ENCODE results near the gene CABP1. TPM values are rescaled to one million over a fixed set of nuclear protein-coding genes. Genes with fewer than 3 reads are reported as not detected.

Gene CABP1
- total and polyA plus RNA-seq, 2 of the 13 experiments (the other 11 are each of a cell fraction or from before 2014, with no cell fraction given): not detected

DNA sequence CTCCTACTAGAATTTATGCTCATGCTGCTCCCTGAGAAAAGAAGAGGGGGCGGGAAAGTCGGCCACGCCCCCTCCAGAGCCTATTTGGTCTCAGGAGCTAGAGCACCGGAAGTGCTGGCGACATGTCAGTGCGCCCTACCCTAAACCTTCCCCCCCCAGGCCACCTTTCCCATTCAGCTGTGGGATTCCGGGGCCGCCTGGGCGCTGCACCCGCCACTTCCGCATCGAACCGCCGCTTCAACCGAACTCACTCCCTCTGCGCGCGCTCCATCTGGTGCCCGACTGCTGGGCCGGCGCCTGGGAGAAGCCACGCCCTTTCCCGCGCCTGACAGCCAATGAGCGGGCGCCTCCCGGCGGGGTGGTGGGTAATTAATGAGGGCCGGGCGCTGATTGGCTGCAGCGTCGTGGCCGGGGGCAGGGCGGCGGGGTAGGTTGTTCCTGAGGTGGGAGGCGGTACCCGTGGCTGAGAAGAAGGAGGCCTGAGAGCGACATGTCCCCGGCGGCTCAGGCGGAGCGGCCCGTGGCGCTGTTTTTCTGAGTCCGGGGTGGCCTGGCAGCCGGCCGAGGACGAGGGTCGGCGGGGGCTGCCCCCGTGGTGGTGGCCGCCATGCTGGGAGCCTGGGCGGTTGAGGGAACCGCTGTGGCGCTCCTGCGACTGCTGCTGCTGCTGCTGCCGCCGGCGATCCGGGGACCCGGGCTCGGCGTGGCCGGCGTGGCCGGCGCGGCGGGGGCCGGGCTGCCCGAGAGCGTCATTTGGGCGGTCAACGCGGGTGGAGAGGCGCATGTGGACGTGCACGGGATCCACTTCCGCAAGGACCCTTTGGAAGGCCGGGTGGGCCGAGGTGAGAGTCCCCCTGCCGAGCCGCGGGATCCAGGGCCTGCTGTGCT lies 46.5 kb downstream of the CABP1 start, which contains the start of gene MLEC (continued):
- TF ChIP-seq, protein P1, sequence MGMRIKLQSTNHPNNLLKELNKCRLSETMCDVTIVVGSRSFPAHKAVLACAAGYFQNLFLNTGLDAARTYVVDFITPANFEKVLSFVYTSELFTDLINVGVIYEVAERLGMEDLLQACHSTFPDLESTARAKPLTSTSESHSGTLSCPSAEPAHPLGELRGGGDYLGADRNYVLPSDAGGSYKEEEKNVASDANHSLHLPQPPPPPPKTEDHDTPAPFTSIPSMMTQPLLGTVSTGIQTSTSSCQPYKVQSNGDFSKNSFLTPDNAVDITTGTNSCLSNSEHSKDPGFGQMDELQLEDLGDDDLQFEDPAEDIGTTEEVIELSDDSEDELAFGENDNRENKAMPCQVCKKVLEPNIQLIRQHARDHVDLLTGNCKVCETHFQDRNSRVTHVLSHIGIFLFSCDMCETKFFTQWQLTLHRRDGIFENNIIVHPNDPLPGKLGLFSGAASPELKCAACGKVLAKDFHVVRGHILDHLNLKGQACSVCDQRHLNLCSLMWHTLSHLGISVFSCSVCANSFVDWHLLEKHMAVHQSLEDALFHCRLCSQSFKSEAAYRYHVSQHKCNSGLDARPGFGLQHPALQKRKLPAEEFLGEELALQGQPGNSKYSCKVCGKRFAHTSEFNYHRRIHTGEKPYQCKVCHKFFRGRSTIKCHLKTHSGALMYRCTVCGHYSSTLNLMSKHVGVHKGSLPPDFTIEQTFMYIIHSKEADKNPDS (CRISPR knock-in tag; IDR thresholded peaks at IDR 0.05): no peak
- TF ChIP-seq EHMT2 (IDR thresholded peaks at IDR 0.05; ENCODE audit: borderline replicate concordance, low read depth, low read length): peak; percentile 36; the same call in 1 of the 2 replicates
- no peak; a peak in 1 of 4 replicates for TF ChIP-seq EP300 (IDR thresholded peaks at IDR 0.05; ENCODE audit: low read depth in 2 of 2, low read length in 2 of 2)
- TF ChIP-seq EP300 (CRISPR knock-in tag; IDR thresholded peaks at IDR 0.05; ENCODE audit: borderline replicate concordance): peak; percentile 63
- TF ChIP-seq AGO2 (optimal IDR thresholded peaks at IDR 0.05; ENCODE audit: low read depth, low read length): peak; percentile 50
- TF ChIP-seq ZNF232 (CRISPR knock-in tag; IDR thresholded peaks at IDR 0.05; ENCODE audit: borderline replicate concordance): peak; percentile 35; the same call in 1 of the 2 replicates
- TF ChIP-seq, protein P2, sequence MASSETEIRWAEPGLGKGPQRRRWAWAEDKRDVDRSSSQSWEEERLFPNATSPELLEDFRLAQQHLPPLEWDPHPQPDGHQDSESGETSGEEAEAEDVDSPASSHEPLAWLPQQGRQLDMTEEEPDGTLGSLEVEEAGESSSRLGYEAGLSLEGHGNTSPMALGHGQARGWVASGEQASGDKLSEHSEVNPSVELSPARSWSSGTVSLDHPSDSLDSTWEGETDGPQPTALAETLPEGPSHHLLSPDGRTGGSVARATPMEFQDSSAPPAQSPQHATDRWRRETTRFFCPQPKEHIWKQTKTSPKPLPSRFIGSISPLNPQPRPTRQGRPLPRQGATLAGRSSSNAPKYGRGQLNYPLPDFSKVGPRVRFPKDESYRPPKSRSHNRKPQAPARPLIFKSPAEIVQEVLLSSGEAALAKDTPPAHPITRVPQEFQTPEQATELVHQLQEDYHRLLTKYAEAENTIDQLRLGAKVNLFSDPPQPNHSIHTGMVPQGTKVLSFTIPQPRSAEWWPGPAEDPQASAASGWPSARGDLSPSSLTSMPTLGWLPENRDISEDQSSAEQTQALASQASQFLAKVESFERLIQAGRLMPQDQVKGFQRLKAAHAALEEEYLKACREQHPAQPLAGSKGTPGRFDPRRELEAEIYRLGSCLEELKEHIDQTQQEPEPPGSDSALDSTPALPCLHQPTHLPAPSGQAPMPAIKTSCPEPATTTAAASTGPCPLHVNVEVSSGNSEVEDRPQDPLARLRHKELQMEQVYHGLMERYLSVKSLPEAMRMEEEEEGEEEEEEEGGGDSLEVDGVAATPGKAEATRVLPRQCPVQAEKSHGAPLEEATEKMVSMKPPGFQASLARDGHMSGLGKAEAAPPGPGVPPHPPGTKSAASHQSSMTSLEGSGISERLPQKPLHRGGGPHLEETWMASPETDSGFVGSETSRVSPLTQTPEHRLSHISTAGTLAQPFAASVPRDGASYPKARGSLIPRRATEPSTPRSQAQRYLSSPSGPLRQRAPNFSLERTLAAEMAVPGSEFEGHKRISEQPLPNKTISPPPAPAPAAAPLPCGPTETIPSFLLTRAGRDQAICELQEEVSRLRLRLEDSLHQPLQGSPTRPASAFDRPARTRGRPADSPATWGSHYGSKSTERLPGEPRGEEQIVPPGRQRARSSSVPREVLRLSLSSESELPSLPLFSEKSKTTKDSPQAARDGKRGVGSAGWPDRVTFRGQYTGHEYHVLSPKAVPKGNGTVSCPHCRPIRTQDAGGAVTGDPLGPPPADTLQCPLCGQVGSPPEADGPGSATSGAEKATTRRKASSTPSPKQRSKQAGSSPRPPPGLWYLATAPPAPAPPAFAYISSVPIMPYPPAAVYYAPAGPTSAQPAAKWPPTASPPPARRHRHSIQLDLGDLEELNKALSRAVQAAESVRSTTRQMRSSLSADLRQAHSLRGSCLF (CRISPR knock-in tag; IDR thresholded peaks at IDR 0.05; ENCODE audit: borderline replicate concordance): peak; percentile 18; the same call in 1 of the 2 replicates
- TF ChIP-seq ZSCAN9 (CRISPR knock-in tag; IDR thresholded peaks at IDR 0.05; ENCODE audit: borderline replicate concordance): peak; percentile 68; the same call in 1 of the 2 replicates
- no peak for TF ChIP-seq TSC22D2 (CRISPR knock-in tag; IDR thresholded peaks at IDR 0.05; ENCODE audit: borderline replicate concordance)
- TF ChIP-seq ZFYVE20 (CRISPR knock-in tag; IDR thresholded peaks at IDR 0.05; ENCODE audit: borderline replicate concordance, low read depth): no peak
- TF ChIP-seq, protein P3, sequence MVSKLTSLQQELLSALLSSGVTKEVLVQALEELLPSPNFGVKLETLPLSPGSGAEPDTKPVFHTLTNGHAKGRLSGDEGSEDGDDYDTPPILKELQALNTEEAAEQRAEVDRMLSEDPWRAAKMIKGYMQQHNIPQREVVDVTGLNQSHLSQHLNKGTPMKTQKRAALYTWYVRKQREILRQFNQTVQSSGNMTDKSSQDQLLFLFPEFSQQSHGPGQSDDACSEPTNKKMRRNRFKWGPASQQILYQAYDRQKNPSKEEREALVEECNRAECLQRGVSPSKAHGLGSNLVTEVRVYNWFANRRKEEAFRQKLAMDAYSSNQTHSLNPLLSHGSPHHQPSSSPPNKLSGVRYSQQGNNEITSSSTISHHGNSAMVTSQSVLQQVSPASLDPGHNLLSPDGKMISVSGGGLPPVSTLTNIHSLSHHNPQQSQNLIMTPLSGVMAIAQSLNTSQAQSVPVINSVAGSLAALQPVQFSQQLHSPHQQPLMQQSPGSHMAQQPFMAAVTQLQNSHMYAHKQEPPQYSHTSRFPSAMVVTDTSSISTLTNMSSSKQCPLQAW (CRISPR knock-in tag; IDR thresholded peaks at IDR 0.05): peak; percentile 86
- TF ChIP-seq, protein P4, sequence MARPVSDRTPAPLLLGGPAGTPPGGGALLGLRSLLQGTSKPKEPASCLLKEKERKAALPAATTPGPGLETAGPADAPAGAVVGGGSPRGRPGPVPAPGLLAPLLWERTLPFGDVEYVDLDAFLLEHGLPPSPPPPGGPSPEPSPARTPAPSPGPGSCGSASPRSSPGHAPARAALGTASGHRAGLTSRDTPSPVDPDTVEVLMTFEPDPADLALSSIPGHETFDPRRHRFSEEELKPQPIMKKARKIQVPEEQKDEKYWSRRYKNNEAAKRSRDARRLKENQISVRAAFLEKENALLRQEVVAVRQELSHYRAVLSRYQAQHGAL (CRISPR knock-in tag; IDR thresholded peaks at IDR 0.05; ENCODE audit: not compliant biosample characterization): peak; percentile 16
- no peak for TF ChIP-seq KLF11 (CRISPR knock-in tag; IDR thresholded peaks at IDR 0.05)
- TF ChIP-seq, protein P5, sequence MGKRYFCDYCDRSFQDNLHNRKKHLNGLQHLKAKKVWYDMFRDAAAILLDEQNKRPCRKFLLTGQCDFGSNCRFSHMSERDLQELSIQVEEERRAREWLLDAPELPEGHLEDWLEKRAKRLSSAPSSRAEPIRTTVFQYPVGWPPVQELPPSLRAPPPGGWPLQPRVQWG (CRISPR knock-in tag; IDR thresholded peaks at IDR 0.05; ENCODE audit: borderline replicate concordance, low read depth): no peak
- TF ChIP-seq RBAK (CRISPR knock-in tag; IDR thresholded peaks at IDR 0.05): no peak
- no peak for TF ChIP-seq ZNF713 (CRISPR knock-in tag; IDR thresholded peaks at IDR 0.05)
- TF ChIP-seq, protein P6, sequence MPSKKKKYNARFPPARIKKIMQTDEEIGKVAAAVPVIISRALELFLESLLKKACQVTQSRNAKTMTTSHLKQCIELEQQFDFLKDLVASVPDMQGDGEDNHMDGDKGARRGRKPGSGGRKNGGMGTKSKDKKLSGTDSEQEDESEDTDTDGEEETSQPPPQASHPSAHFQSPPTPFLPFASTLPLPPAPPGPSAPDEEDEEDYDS (CRISPR knock-in tag; IDR thresholded peaks at IDR 0.05): peak; percentile 76
